ENCODE data around the gene AP1B1. TPM values are rescaled to one million over a fixed set of nuclear protein-coding genes. Genes with fewer than 3 reads are reported as not detected.

AP1B1 gene
- total and polyA plus RNA-seq, 2 of the 13 experiments (the other 11 are each of a cell fraction or from before 2014, with no cell fraction given): 26.6 to 29.7 TPM

DNA sequence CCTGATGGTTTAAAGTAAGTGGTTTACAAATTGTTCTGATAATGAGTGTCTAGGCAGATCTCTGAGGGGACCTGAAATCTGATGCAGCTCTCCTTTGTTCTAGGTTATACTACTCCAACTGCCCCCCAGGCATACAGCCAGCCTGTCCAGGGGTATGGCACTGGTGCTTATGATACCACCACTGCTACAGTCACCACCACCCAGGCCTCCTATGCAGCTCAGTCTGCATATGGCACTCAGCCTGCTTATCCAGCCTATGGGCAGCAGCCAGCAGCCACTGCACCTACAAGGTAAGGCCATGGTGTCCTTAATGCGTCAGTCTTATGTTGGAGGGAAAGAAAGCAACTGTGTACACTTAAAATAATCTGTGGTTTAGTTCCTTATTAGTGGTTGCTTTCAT, 110.4 kb downstream of the AP1B1 start:
- ATAC-seq: peak; percentile 9; the same call in 1 of the 3 replicates
- no peaks in the 10 kb centered on the region for H3K27me3 ChIP-seq (ENCODE audit: control insufficient read depth in 1 of 2, insufficient read depth in 2 of 2, low read length in 2 of 2)
- H3K4me3 ChIP-seq (replicated peaks in 1 of 3; ENCODE audit: insufficient read depth in 1 of 3, low read depth in 2 of 3, low read length in 3 of 3): no peak overlapping the region
- in situ Hi-C loops (cut with HindIII; ENCODE audit: extremely low pct_ligation_motif_present, low pct_unique_long_range_greater_than_20kb) (no loop called here), intact Hi-C loops (cut with micrococcal nuclease; ENCODE audit: unreplicated experiment) (no loop called here)
- no peak overlapping the region for H3K4me2 ChIP-seq (ENCODE audit: low read depth, low read length)
- no peak overlapping the region for H3K9ac ChIP-seq (ENCODE audit: insufficient read depth, low read depth, low read length)
- no peak overlapping the region for H3K27ac ChIP-seq (ENCODE audit: extremely low read length, insufficient read depth, low read length)
- TF ChIP-seq STAG1 (CRISPR knock-in tag; IDR thresholded peaks at IDR 0.05) (no peak), ZBTB1 (CRISPR knock-in tag; IDR thresholded peaks at IDR 0.05; ENCODE audit: borderline replicate concordance) (no peak), MTF2 (CRISPR knock-in tag; IDR thresholded peaks at IDR 0.05; ENCODE audit: borderline replicate concordance) (no peak), SYNCRIP (IDR thresholded peaks at IDR 0.05; ENCODE audit: insufficient read depth, low read depth, low read length) (no peak), SUZ12 (IDR thresholded peaks at IDR 0.05; ENCODE audit: low read depth, low read length) (no peak), NFATC3 (CRISPR knock-in tag; IDR thresholded peaks at IDR 0.05) (no peak), MATR3 (CRISPR knock-in tag; IDR thresholded peaks at IDR 0.05) (no peak), ZNF605 (CRISPR knock-in tag; IDR thresholded peaks at IDR 0.05) (no peak), TAF15 (IDR thresholded peaks at IDR 0.05; ENCODE audit: low read depth, low read length, poor library complexity, severe bottlenecking) (no peak), ZNF557 (CRISPR knock-in tag; IDR thresholded peaks at IDR 0.05) (no peak), ZNF430 (CRISPR knock-in tag; IDR thresholded peaks at IDR 0.05) (no peak), ZBTB44 (CRISPR knock-in tag; IDR thresholded peaks at IDR 0.05) (no peak), TCF7 (IDR thresholded peaks at IDR 0.05; ENCODE audit: low read depth) (no peak), CBX1 (IDR thresholded peaks at IDR 0.05; ENCODE audit: low read depth) (no peak), GMEB1 (CRISPR knock-in tag; IDR thresholded peaks at IDR 0.05; ENCODE audit: borderline replicate concordance) (no peak), ZNF274 (CRISPR knock-in tag; IDR thresholded peaks at IDR 0.05) (no peak), HNRNPL (IDR thresholded peaks at IDR 0.05; ENCODE audit: low read depth, low read length) (no peak), ISL2 (CRISPR knock-in tag; IDR thresholded peaks at IDR 0.05) (no peak), ZNF34 (CRISPR knock-in tag; IDR thresholded peaks at IDR 0.05; ENCODE audit: borderline replicate concordance) (no peak)
- peaks cover 79% of the 10 kb centered on the region for H3K79me2 ChIP-seq (ENCODE audit: insufficient read depth, low read length)
- 100% methylated on average over 1 of the region's 1 CpG for WGBS (ENCODE audit: low lambda C conversion rate)
- BruUV-seq (replicated peaks): no TSS peak
- H3K4me1 ChIP-seq (ENCODE audit: insufficient read depth, low read length): peaks cover 41% of the 10 kb centered on the region
- H3K36me3 ChIP-seq (replicated peaks in 1 of 2; ENCODE audit: control insufficient read depth in 1 of 2, insufficient read depth in 2 of 2, low read length in 2 of 2): peaks cover 31 to 77% of the 10 kb centered on the region in 2 experiments
- FAIRE-seq: no peak
- ChIA-PET POLR2A (interaction anchor here (1.7 kb wide), 1 partner anchor 9 kb away, joined by 4 read pairs; the partner anchor contains the start of gene EWSR1), CTCF (ENCODE audit: low intra/inter-chr PET ratio, low total read pairs) (no interaction called here)
- DNase-seq (ENCODE audit: low spot score): no peak
- peaks cover 56% of the 10 kb centered on the region for H4K20me1 ChIP-seq (ENCODE audit: insufficient read depth, low read length)
- H3K9me3 ChIP-seq (ENCODE audit: low read length): no peaks in the 10 kb centered on the region
- no peak overlapping the region for H2AFZ ChIP-seq (ENCODE audit: low read length)

All from HepG2 (cell line).